HEK293 (cell line): Measurements from ENCODE around the gene LDLRAD4.
"Not testable (repeated sequence)": the region's sequence is repeated elsewhere in the genome, so short reads cannot be mapped to it uniquely, and the experiment has no call there.

ENCODE experiments used
- CTCF ChIA-PET: fragments of 350-600 bp; formaldehyde crosslinking; extraction: SDS; loops from one replicate; lab custom pipeline; 2021; ENCODE audit warnings: antibody characterized with exemption; lab: Yijun Ruan, JAX
- POLR2A ChIA-PET: fragments of 300-600 bp; formaldehyde crosslinking; extraction: SDS; loops from one replicate; lab custom pipeline; 2020; ENCODE audit warnings: antibody characterized with exemption, inconsistent platforms; lab: Yijun Ruan, JAX
- H3K27ac ChIP-seq: fragments of 200-500 bp; sonication (Bioruptor generic); 2 replicates; pipeline ENCODE4 v1.5.1; 2014; ENCODE audit warnings: low read depth, low read length, control low read depth, inconsistent platforms; ENCODE audit errors: extremely low read depth
- H3K36me3 ChIP-seq, 2 experiments: fragments of 200-500 bp in 1 of 2; sonication (Bioruptor generic) in 1 of 2; 1 replicate in 1 of 2; 2 replicates in 1 of 2; pipeline ENCODE4 v1.5.1; 2014 to 2017; ENCODE audit warnings: inconsistent platforms in 2 of 2, low read length in 2 of 2; ENCODE audit not compliant: control insufficient read depth in 2 of 2, insufficient read depth in 1 of 2
- H3K4me1 ChIP-seq: fragments of 200-500 bp; sonication (Bioruptor generic); 2 replicates; pipeline ENCODE4 v1.5.1; 2014; ENCODE audit warnings: mild to moderate bottlenecking, low read length, inconsistent platforms; ENCODE audit not compliant: control insufficient read depth, insufficient read depth
- H3K4me3 ChIP-seq: 2 replicates; pipeline ENCODE4 v1.5.1; 2011; ENCODE audit warnings: low read depth, mild to moderate bottlenecking, control low read depth, low read length, moderate library complexity
- H3K9me3 ChIP-seq: fragments of 200-500 bp; sonication (Bioruptor generic); 2 replicates; pipeline ENCODE4 v1.5.1; 2014; ENCODE audit warnings: low read depth, low read length, inconsistent platforms; ENCODE audit not compliant: control insufficient read depth, insufficient read depth
- EGR2 ChIP-seq: fragments of 450-650 bp; formaldehyde crosslinking; IDR thresholded peaks from 2 replicates; pipeline ENCODE4 v1.5.1; 2016; ENCODE audit warnings: low read depth, missing biosample characterization, missing genetic modification characterization
- ZBTB44 ChIP-seq: fragments of 450-650 bp; IDR thresholded peaks from 2 replicates; pipeline ENCODE4 v1.5.1; 2018; ENCODE audit warnings: missing biosample characterization, mild to moderate bottlenecking, missing genetic modification characterization
- ZNF114 ChIP-seq: fragments of 450-650 bp; formaldehyde crosslinking; IDR thresholded peaks from 2 replicates; pipeline ENCODE4 v1.5.0; 2017; ENCODE audit warnings: missing biosample characterization, missing genetic modification characterization
- ZNF214 ChIP-seq: fragments of 450-650 bp; formaldehyde crosslinking; IDR thresholded peaks from 2 replicates; pipeline ENCODE4 v1.5.1; 2017; ENCODE audit warnings: missing biosample characterization, mild to moderate bottlenecking, missing genetic modification characterization, borderline replicate concordance
- ZNF366 ChIP-seq: fragments of 450-650 bp; formaldehyde crosslinking; conservative IDR thresholded peaks from 2 replicates; pipeline ENCODE4 v1.5.1; 2016; ENCODE audit warnings: missing biosample characterization, missing genetic modification characterization
- ZNF426 ChIP-seq: fragments of 450-650 bp; formaldehyde crosslinking; IDR thresholded peaks from 2 replicates; pipeline ENCODE4 v1.5.1; 2017; ENCODE audit warnings: missing biosample characterization, missing genetic modification characterization, mild to moderate bottlenecking, inconsistent platforms, moderate library complexity
- ZNF513 ChIP-seq: fragments of 450-650 bp; IDR thresholded peaks from 2 replicates; pipeline ENCODE4 v1.5.1; 2018; ENCODE audit warnings: missing biosample characterization, missing genetic modification characterization
- ZNF544 ChIP-seq: fragments of 450-650 bp; formaldehyde crosslinking; IDR thresholded peaks from 2 replicates; pipeline ENCODE4 v1.5.0; 2017; ENCODE audit warnings: missing biosample characterization, missing genetic modification characterization
- ZNF707 ChIP-seq: fragments of 450-650 bp; formaldehyde crosslinking; IDR thresholded peaks from 2 replicates; pipeline ENCODE4 v1.5.1; 2016; ENCODE audit warnings: missing biosample characterization, missing genetic modification characterization
- ZSCAN16 ChIP-seq: fragments of 450-650 bp; formaldehyde crosslinking; IDR thresholded peaks from 2 replicates; pipeline ENCODE4 v1.5.1; 2016; ENCODE audit warnings: missing biosample characterization, missing genetic modification characterization
- ZXDB ChIP-seq: fragments of 450-650 bp; formaldehyde crosslinking; IDR thresholded peaks from 2 replicates; pipeline ENCODE4 v1.5.1; 2016; ENCODE audit warnings: missing biosample characterization, missing genetic modification characterization

Gene LDLRAD4

GRCh38 chr18:13488281-13488929, 269.8 kb downstream of the LDLRAD4 start:
- Histone ChIP-seq H3K9me3 (no peaks in the 10 kb centered on the region), H3K4me3 (no peak overlapping the region), H3K27ac (no peak overlapping the region), H3K36me3 (no peaks in the 10 kb centered on the region), H3K4me1 (no peaks in the 10 kb centered on the region)
- ChIA-PET CTCF (no interaction called here), POLR2A (no interaction called here)
- TF ChIP-seq ZNF114, result no peak

- H3K27ac ChIP-seq, CTCF ChIA-PET, POLR2A ChIA-PET, H3K9me3 ChIP-seq, H3K36me3 ChIP-seq, H3K4me3 ChIP-seq, H3K4me1 ChIP-seq: not testable (repeated sequence)
Observed at GRCh38 chr18:13489303-13489702, 270.7 kb downstream of the LDLRAD4 start.

- H3K36me3 ChIP-seq, result no peaks in the 10 kb centered on the region
- POLR2A ChIA-PET, result no interaction called here
- TF ChIP-seq ZXDB (tag by site-specific recombination) (no peak), ZSCAN16 (tag by site-specific recombination) (no peak), ZNF114 (no peak), ZNF426 (tag by site-specific recombination) (no peak), ZNF214 (no peak), EGR2 (no peak), ZNF707 (tag by site-specific recombination) (no peak), ZNF544 (tag by site-specific recombination) (no peak), ZBTB44 (tag by site-specific recombination) (no peak), ZNF366 (no peak)
- H3K9me3 ChIP-seq, result no peaks in the 10 kb centered on the region
- CTCF ChIA-PET, result interaction anchor here (0.6 kb wide), 1 partner anchor 35 kb away, joined by 4 read pairs; no protein-coding TSS in a partner anchor
- H3K4me3 ChIP-seq, result no peak overlapping the region
- H3K4me1 ChIP-seq, result no peaks in the 10 kb centered on the region
- H3K27ac ChIP-seq, result no peak overlapping the region
Observed at GRCh38 chr18:13491138-13491537, 272.6 kb downstream of the LDLRAD4 start.

- H3K4me1 ChIP-seq, result no peaks in the 10 kb centered on the region
- no peak overlapping the region for H3K27ac ChIP-seq
- POLR2A ChIA-PET, result no interaction called here
Observed at GRCh38 chr18:13492314-13492713, 273.8 kb downstream of the LDLRAD4 start.

More at GRCh38 chr18:13492314-13492713, 273.8 kb downstream of the LDLRAD4 start:
- Histone ChIP-seq H3K9me3 (no peaks in the 10 kb centered on the region), H3K36me3 (no peaks in the 10 kb centered on the region), H3K4me3 (no peak overlapping the region)
- TF ChIP-seq ZNF513 (tag by site-specific recombination), result no peak
- CTCF ChIA-PET, result no interaction called here
